IMR-90 (cell line): ENCODE results near the gene GRIA4. TPM values are rescaled to one million over a fixed set of nuclear protein-coding genes. Genes with fewer than 3 reads are reported as not detected.

Source experiments
- ATAC-seq: fragments of 200-7000 bp; cut with Tn5 transposase; 2 replicates; pipeline ENCODE4 v1.9.1; 2020; ENCODE audit warnings: low read depth, mild to moderate bottlenecking, moderate library complexity
- BruUV-seq: library from RNA; stranded (reverse); fragments of 400-500 nt; replicated peaks from 2 replicates; lab custom pipeline; 2021; lab: Mats Ljungman, UMichigan
- CTCF ChIA-PET: fragments of 300-600 bp; formaldehyde crosslinking; extraction: SDS; loops from one replicate; lab custom pipeline; 2021; ENCODE audit warnings: antibody characterized with exemption; lab: Yijun Ruan, JAX
- POLR2A ChIA-PET: fragments of 300-600 bp; sonication (Branson Sonifier 250); formaldehyde crosslinking; loops from one replicate; lab custom pipeline; 2022; ENCODE audit warnings: antibody characterized with exemption; ENCODE audit not compliant: unreplicated experiment; lab: Charles Lee
- DNase-seq: peaks from one replicate; pipeline ENCODE4 v3.0.0; 2013
- H2AFZ ChIP-seq: replicated peaks from 2 replicates; pipeline ENCODE3; 2013; ENCODE audit warnings: low read length, mild to moderate bottlenecking; ENCODE audit not compliant: poor library complexity
- H2AK5ac ChIP-seq: 2 replicates; pipeline ENCODE4 v1.6.1; 2013; ENCODE audit warnings: low read depth, low read length, inconsistent platforms
- H2AK9ac ChIP-seq: replicated peaks from 2 replicates; pipeline ENCODE3; 2013; ENCODE audit warnings: mild to moderate bottlenecking, low read depth, low read length, moderate library complexity; ENCODE audit not compliant: poor library complexity
- H2BK120ac ChIP-seq: 2 replicates; pipeline ENCODE4 v1.6.1; 2013; ENCODE audit warnings: low read depth, low read length, inconsistent platforms
- H2BK15ac ChIP-seq: 3 replicates; pipeline ENCODE4 v1.6.1; 2013; ENCODE audit warnings: low read depth, low read length, inconsistent platforms
- H2BK20ac ChIP-seq: 2 replicates; pipeline ENCODE4 v1.6.1; 2013; ENCODE audit warnings: low read depth, mild to moderate bottlenecking, inconsistent platforms, low read length, moderate library complexity
- H2BK5ac ChIP-seq: 2 replicates; pipeline ENCODE4 v1.6.1; 2013; ENCODE audit warnings: mild to moderate bottlenecking, low read depth, low read length, inconsistent platforms; ENCODE audit not compliant: poor library complexity, severe bottlenecking
- H3K14ac ChIP-seq: replicated peaks from 2 replicates; pipeline ENCODE4 v1.6.1; 2013; ENCODE audit warnings: low read depth, low read length, inconsistent platforms
- H3K18ac ChIP-seq: 2 replicates; pipeline ENCODE4 v1.6.1; 2013; ENCODE audit warnings: low read depth, low read length, control low read depth
- H3K23ac ChIP-seq: 2 replicates; pipeline ENCODE4 v1.6.1; 2013; ENCODE audit warnings: low read depth, low read length, inconsistent platforms
- H3K27ac ChIP-seq: 2 replicates; pipeline ENCODE4 v1.5.1; 2013; ENCODE audit warnings: mild to moderate bottlenecking, control low read depth, low read length; ENCODE audit not compliant: insufficient read depth
- H3K27me3 ChIP-seq: 2 replicates; pipeline ENCODE4 v1.6.1; 2013; ENCODE audit warnings: low read length; ENCODE audit not compliant: control insufficient read depth, insufficient read depth
- H3K36me3 ChIP-seq: 2 replicates; pipeline ENCODE4 v1.6.1; 2013; ENCODE audit warnings: low read length, mixed read lengths; ENCODE audit not compliant: control insufficient read depth, insufficient read depth
- H3K4ac ChIP-seq: 2 replicates; pipeline ENCODE4 v1.6.1; 2013; ENCODE audit warnings: low read depth, low read length, inconsistent platforms
- H3K4me1 ChIP-seq: 2 replicates; pipeline ENCODE4 v1.6.1; 2013; ENCODE audit warnings: low read length, mixed read lengths; ENCODE audit not compliant: control insufficient read depth, insufficient read depth
- H3K4me2 ChIP-seq: 2 replicates; pipeline ENCODE4 v1.6.1; 2013; ENCODE audit warnings: low read depth, mild to moderate bottlenecking, control low read depth, low read length, moderate library complexity
- H3K4me3 ChIP-seq: 2 replicates; pipeline ENCODE4 v1.5.1; 2013; ENCODE audit warnings: low read depth, mild to moderate bottlenecking, control low read depth, low read length, moderate library complexity; ENCODE audit not compliant: insufficient read depth
- H3K56ac ChIP-seq: 2 replicates; pipeline ENCODE4 v1.6.1; 2013; ENCODE audit warnings: low read length, inconsistent platforms; ENCODE audit not compliant: insufficient read depth; ENCODE audit errors: extremely low read depth
- H3K79me1 ChIP-seq, 2 experiments: 2 replicates each; pipeline ENCODE4 v1.6.1; 2013; ENCODE audit warnings: low read length in 2 of 2, inconsistent platforms in 1 of 2, low read depth in 1 of 2
- H3K9ac ChIP-seq: 2 replicates; pipeline ENCODE4 v1.6.1; 2013; ENCODE audit warnings: low read depth, low read length, control low read depth
- H3K9me1 ChIP-seq: 2 replicates; pipeline ENCODE4 v1.6.1; 2013; ENCODE audit warnings: low read length, inconsistent platforms; ENCODE audit not compliant: insufficient read depth
- H3K9me3 ChIP-seq: 2 replicates; pipeline ENCODE4 v1.6.1; 2013; ENCODE audit warnings: low read length; ENCODE audit not compliant: control insufficient read depth, insufficient read depth
- H4K20me1 ChIP-seq: 2 replicates; pipeline ENCODE4 v1.6.1; 2013; ENCODE audit warnings: low read length, inconsistent platforms; ENCODE audit not compliant: insufficient read depth
- H4K5ac ChIP-seq: 2 replicates; pipeline ENCODE4 v1.6.1; 2013; ENCODE audit warnings: mild to moderate bottlenecking, low read depth, low read length, control low read depth
- H4K8ac ChIP-seq, 2 experiments: 2 replicates each; pipeline ENCODE4 v1.6.1; 2013; ENCODE audit warnings: low read depth in 2 of 2, low read length in 2 of 2, control low read depth in 1 of 2, inconsistent platforms in 1 of 2
- H4K91ac ChIP-seq: 2 replicates; pipeline ENCODE4 v1.6.1; 2013; ENCODE audit warnings: low read depth, low read length, inconsistent platforms; ENCODE audit not compliant: insufficient read depth
- BHLHE40 ChIP-seq: fragments of 150-350 bp; IDR thresholded peaks from 2 replicates; pipeline ENCODE4 v1.6.1; 2016; ENCODE audit warnings: mild to moderate bottlenecking, low read depth, low read length
- ELK1 ChIP-seq: fragments of 150-350 bp; IDR thresholded peaks from 2 replicates; pipeline ENCODE4 v1.6.1; 2016; ENCODE audit warnings: low read depth, mild to moderate bottlenecking, low read length, moderate library complexity, borderline replicate concordance
- MAFK ChIP-seq: IDR thresholded peaks from 2 replicates; pipeline ENCODE4 v1.6.1; 2012; ENCODE audit warnings: low read depth, low read length, improper control_type of control experiment
- MXI1 ChIP-seq: IDR thresholded peaks from 2 replicates; pipeline ENCODE4 v1.6.1; 2012; ENCODE audit warnings: low read depth, mild to moderate bottlenecking, low read length, moderate library complexity, borderline replicate concordance
- NFE2L2 ChIP-seq: fragments of 150-350 bp; IDR thresholded peaks from 2 replicates; pipeline ENCODE4 v1.6.1; 2016; ENCODE audit warnings: low read depth, mild to moderate bottlenecking, low read length
- RAD21 ChIP-seq: IDR thresholded peaks from 2 replicates; pipeline ENCODE4 v1.6.1; 2012; ENCODE audit warnings: low read length, improper control_type of control experiment
- RFX5 ChIP-seq: IDR thresholded peaks from 2 replicates; pipeline ENCODE4 v1.8.0; 2012; ENCODE audit warnings: low read depth, mild to moderate bottlenecking, low read length, moderate library complexity
- WGBS, 2 experiments: methylation state at CpG; one replicate each; pipeline versions ENCODE4 v1.1.5 to v1.1.7; 2013; ENCODE audit warnings: missing lambda C conversion rate in 2 of 2; ENCODE audit not compliant: insufficient read length in 1 of 2; ENCODE audit errors: extremely low coverage in 2 of 2; 5-methylcytosine and 5-hydroxymethylcytosine counted together
- dilution Hi-C: fragments of 300-500 bp; cut with HindIII; formaldehyde crosslinking; loops from one replicate; pipeline ENCODE4 v1.14.3; 2018; ENCODE audit warnings: low sequenced_read_pairs; ENCODE audit not compliant: unreplicated experiment
- in situ Hi-C: fragments of 300-500 bp; cut with MboI; formaldehyde crosslinking; loops from 3 replicates; pipeline ENCODE4 v1.14.3; 2019; ENCODE audit warnings: low sequenced_read_pairs, inconsistent platforms, mixed read lengths
- intact Hi-C: fragments of 100-400 bp; cut with micrococcal nuclease; formaldehyde crosslinking; loops from 2 replicates; pipeline ENCODE4 v1.10.0; 2022
- polyA plus RNA-seq, 3 experiments: library from polyadenylated mRNA; depleted of rRNA; stranded (reverse); fragments of >200 nt; gene quantifications; 2 replicates each; pipeline ENCODE4 v1.2.3, GENCODE V29; 2012; ENCODE audit warnings: low replicate concordance in 1 of 3
- total RNA-seq: library from RNA; depleted of rRNA; stranded (reverse); fragments of >200 nt; gene quantifications from 2 replicates; pipeline ENCODE4 v1.2.3, GENCODE V29; 2012

GRIA4 gene
- total and polyA plus RNA-seq, 2 of the 4 experiments (the other 2 are of a cell fraction), result 0.36 to 1.0 TPM

DNA sequence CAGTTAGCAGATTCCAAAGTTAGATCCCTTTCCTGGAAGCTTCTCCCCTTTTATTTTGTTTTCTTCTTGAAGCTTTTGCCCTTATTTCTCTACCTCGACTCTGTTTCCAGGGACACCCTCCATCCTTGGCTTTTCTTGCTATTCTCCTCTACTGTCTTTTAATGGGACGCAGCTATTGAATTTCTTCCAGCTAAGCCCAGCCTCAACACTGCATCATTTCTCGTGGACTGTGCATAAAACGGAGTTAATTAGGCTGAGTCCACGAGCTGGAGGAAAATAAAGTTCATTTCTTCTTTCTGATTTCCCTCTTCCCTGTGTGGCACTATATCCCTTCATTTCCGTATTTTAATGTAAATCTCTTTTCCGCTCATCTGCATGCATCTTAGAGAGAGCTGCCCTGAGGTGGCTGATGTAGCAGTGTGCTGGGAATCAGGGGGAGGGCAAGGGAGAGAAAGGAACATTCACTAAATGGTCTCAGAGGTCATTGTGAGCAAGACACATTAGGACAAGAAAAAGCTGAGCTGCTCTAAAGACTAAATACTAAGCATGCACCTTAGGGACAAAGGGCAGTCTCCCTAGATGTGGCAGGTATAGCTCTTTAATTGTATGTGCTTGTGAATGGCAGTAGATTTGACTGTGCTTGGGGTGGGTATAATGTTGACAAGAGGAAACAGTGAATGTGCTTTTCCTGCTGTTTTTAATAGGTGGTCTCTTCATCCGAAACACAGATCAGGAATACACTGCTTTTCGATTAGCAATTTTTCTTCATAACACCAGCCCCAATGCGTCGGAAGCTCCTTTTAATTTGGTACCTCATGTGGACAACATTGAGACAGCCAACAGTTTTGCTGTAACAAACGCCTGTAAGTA, 1.9 kb downstream of the GRIA4 start (continued):
- no peak for TF ChIP-seq BHLHE40
- no peak for TF ChIP-seq RAD21
- no peak for TF ChIP-seq MAFK

DNA sequence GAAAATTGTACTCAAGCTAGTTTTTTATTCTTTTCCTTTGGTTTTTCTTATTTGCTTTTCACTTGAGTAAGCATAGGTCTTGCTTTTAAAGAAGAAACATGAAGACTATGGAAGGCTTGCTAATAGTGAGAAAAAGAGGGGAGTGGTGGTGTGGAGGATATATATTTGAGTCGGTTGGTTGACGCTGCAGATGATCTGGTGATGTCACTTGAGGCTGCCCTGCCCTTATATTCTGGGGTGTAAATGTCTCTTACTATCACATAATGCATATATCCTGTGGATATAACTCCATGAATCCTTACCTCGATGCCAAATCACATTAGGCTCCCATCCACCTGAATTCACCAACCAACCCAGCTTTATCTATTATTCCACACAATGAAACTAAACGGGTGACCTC, 2.9 kb downstream of the GRIA4 start:
- H3K9ac ChIP-seq, result no peak overlapping the region
- H2BK5ac ChIP-seq, result no peak overlapping the region
- H3K36me3 ChIP-seq, result peaks cover under 1% of the 10 kb centered on the region; the same call in 1 of the 2 replicates
- H4K91ac ChIP-seq, result no peak overlapping the region
- H2BK120ac ChIP-seq, result no peak overlapping the region
- no peak overlapping the region for H2BK20ac ChIP-seq
- H3K4me1 ChIP-seq, result no peaks in the 10 kb centered on the region
- peaks cover 0 to 7% of the 10 kb centered on the region in 2 experiments; a peak in 1 of 4 replicates for H3K79me1 ChIP-seq
- no peak overlapping the region for H3K4me3 ChIP-seq
- H3K9me1 ChIP-seq, result 0 out of 2 replicates have a peak, but pooled peaks cover 4% of the 10 kb centered on the region
- no peaks in the 10 kb centered on the region for H3K27me3 ChIP-seq
- DNase-seq (no peak), ATAC-seq (no peak)
- ChIA-PET CTCF (interaction anchor here (0.9 kb wide), 1 partner anchor 29 kb away, joined by 3 read pairs; no protein-coding TSS in a partner anchor), POLR2A (interaction anchor here (0.6 kb wide), 1 partner anchor 464 kb away, joined by 3 read pairs; the partner anchor contains the start of gene KBTBD3)
- H2AFZ ChIP-seq, result no peak overlapping the region
- no peak overlapping the region; the same call in 1 of the 2 replicates for H2AK5ac ChIP-seq
- no peak overlapping the region for H2BK15ac ChIP-seq
- in situ Hi-C loops (no loop called here), dilution Hi-C loops (no loop called here), intact Hi-C loops (loop anchor here (5.0 kb wide), 2 partner anchors 250 to 575 kb away; partner anchors contain the start of gene CASP1)
- no peak overlapping the region for H3K14ac ChIP-seq
- no peak overlapping the region; the same call in 1 of the 2 replicates for H3K4me2 ChIP-seq
- H3K9me3 ChIP-seq, result no peaks in the 10 kb centered on the region
- H4K8ac ChIP-seq, result no peak overlapping the region
- H3K4ac ChIP-seq, result no peak overlapping the region
- no peak for TF ChIP-seq BHLHE40
- TF ChIP-seq MAFK, result no peak
- no peak for TF ChIP-seq RFX5
- no peak for TF ChIP-seq MXI1
- no peak for TF ChIP-seq ELK1
- no peak for TF ChIP-seq NFE2L2
- H3K27ac ChIP-seq, result no peak overlapping the region
- H3K23ac ChIP-seq, result 0 out of 2 replicates have a peak overlapping the region, but pooled peaks have one; percentile 83
- no TSS peak for BruUV-seq
- H3K56ac ChIP-seq, result no peak overlapping the region
- H2AK9ac ChIP-seq, result no peak overlapping the region
- H4K20me1 ChIP-seq, result no peaks in the 10 kb centered on the region
- 40% methylated on average over 1 of the region's 4 CpGs; no CpG with 5 or more reads in 1 of the 2 experiments for WGBS, 2 experiments
- no peak overlapping the region for H3K18ac ChIP-seq
- H4K5ac ChIP-seq, result no peak overlapping the region
